H1 (cell line): ENCODE data around the gene UVRAG. TPM values are rescaled to one million over a fixed set of nuclear protein-coding genes. Genes with fewer than 3 reads are reported as not detected.

Source experiments
- CTCF ChIA-PET: fragments of 300-600 bp; sonication (Branson Sonifier 250); formaldehyde crosslinking; loops from one replicate; lab custom pipeline; 2021; ENCODE audit not compliant: partially characterized antibody; lab: Charles Lee
- POLR2A ChIA-PET: fragments of 300-600 bp; sonication (Branson Sonifier 250); formaldehyde crosslinking; loops from one replicate; lab custom pipeline; 2021; ENCODE audit warnings: inconsistent platforms; ENCODE audit not compliant: partially characterized antibody; lab: Charles Lee
- DNase-seq, 2 experiments: peaks; one replicate each; pipeline versions ENCODE4 v3.0.0 to v3.0.0-alpha.2; 2010 to 2022; ENCODE audit warnings: low spot score in 2 of 2, low read depth in 1 of 2, mixed read lengths in 1 of 2
- FAIRE-seq: peaks from 2 replicates; lab custom pipeline; 2011; peaks lifted over from hg19 to GRCh38; lab: Jason Lieb, UNC
- H2AFZ ChIP-seq: 2 replicates; pipeline ENCODE4 v1.8.1; 2012; ENCODE audit warnings: low read length, inconsistent platforms
- H2AK5ac ChIP-seq: 2 replicates; pipeline ENCODE4 v1.6.1; 2013; ENCODE audit warnings: low read depth, low read length
- H2BK120ac ChIP-seq: replicated peaks from 2 replicates; pipeline ENCODE3; 2013; ENCODE audit warnings: low read depth, low read length, inconsistent platforms
- H2BK12ac ChIP-seq: 2 replicates; pipeline ENCODE4 v1.6.1; 2013; ENCODE audit warnings: low read depth, low read length
- H2BK15ac ChIP-seq: 2 replicates; pipeline ENCODE4 v1.6.1; 2013; ENCODE audit warnings: low read length
- H2BK20ac ChIP-seq: 2 replicates; pipeline ENCODE4 v1.6.1; 2013; ENCODE audit warnings: low read length
- H2BK5ac ChIP-seq: 2 replicates; pipeline ENCODE4 v1.6.1; 2013; ENCODE audit warnings: low read depth, low read length
- H3K14ac ChIP-seq: 2 replicates; pipeline ENCODE4 v1.6.1; 2013; ENCODE audit warnings: inconsistent platforms; ENCODE audit not compliant: insufficient read length
- H3K18ac ChIP-seq: 2 replicates; pipeline ENCODE4 v1.6.1; 2013; ENCODE audit warnings: low read length; ENCODE audit errors: extremely low read depth
- H3K23ac ChIP-seq: 2 replicates; pipeline ENCODE4 v1.6.1; 2013; ENCODE audit warnings: inconsistent platforms; ENCODE audit not compliant: insufficient read length
- H3K23me2 ChIP-seq: 2 replicates; pipeline ENCODE4 v1.6.1; 2013; ENCODE audit warnings: low read depth, low read length
- H3K27ac ChIP-seq: 2 replicates; pipeline ENCODE4 v1.6.1; 2011; ENCODE audit warnings: low read depth, low read length, inconsistent platforms
- H3K27me3 ChIP-seq, 4 experiments: replicated peaks in 1 of 4; 1 replicate in 1 of 4; 2 replicates in 3 of 4; pipeline versions ENCODE4 v1.6.1 to v1.8.1; 2011 to 2013; ENCODE audit warnings: low read length in 3 of 4, mild to moderate bottlenecking in 3 of 4, inconsistent platforms in 2 of 4, mixed read lengths in 2 of 4, moderate library complexity in 1 of 4; ENCODE audit not compliant: control insufficient read depth in 3 of 4, insufficient read depth in 3 of 4; ENCODE audit errors: extremely low read depth in 1 of 4
- H3K36me3 ChIP-seq, 4 experiments: 2 replicates each; pipeline versions ENCODE4 v1.6.1 to v1.8.1; 2011 to 2013; ENCODE audit warnings: mild to moderate bottlenecking in 4 of 4, low read length in 3 of 4, moderate library complexity in 2 of 4, control low read depth in 1 of 4, inconsistent platforms in 1 of 4; ENCODE audit not compliant: insufficient read depth in 4 of 4, control insufficient read depth in 2 of 4
- H3K4ac ChIP-seq: replicated peaks from 2 replicates; pipeline ENCODE3; 2013; ENCODE audit warnings: low read length, low read depth, mixed read lengths, inconsistent platforms; ENCODE audit not compliant: insufficient read length
- H3K4me1 ChIP-seq, 4 experiments: replicated peaks in 1 of 4; 1 replicate in 1 of 4; 2 replicates in 3 of 4; pipeline versions ENCODE4 v1.6.1 to v1.8.1; 2011 to 2013; ENCODE audit warnings: low read length in 3 of 4, inconsistent platforms in 2 of 4, mixed read lengths in 1 of 4; ENCODE audit not compliant: insufficient read depth in 4 of 4, control insufficient read depth in 3 of 4
- H3K4me2 ChIP-seq, 2 experiments: 2 replicates each; pipeline versions ENCODE4 v1.6.1 to v1.8.1; 2011 to 2013; ENCODE audit warnings: low read depth in 2 of 2, low read length in 2 of 2, control low read depth in 1 of 2, inconsistent platforms in 1 of 2, mild to moderate bottlenecking in 1 of 2; ENCODE audit not compliant: insufficient read depth in 1 of 2
- H3K4me3 ChIP-seq, 4 experiments: fragments of 200-600, 300-600 bp in 1 of 4; sonication (generic), shearing (Covaris generic), sonication (Bioruptor Twin) in 1 of 4; 2 replicates each; pipeline versions ENCODE4 v1.5.1 to v1.8.1; 2011 to 2016; ENCODE audit warnings: low read length in 4 of 4, low read depth in 3 of 4, control low read depth in 2 of 4, inconsistent platforms in 2 of 4, mild to moderate bottlenecking in 2 of 4, mixed read lengths in 1 of 4, moderate library complexity in 1 of 4; ENCODE audit not compliant: insufficient read depth in 2 of 4; ENCODE audit errors: extremely low read depth in 1 of 4
- H3K56ac ChIP-seq: replicated peaks from 2 replicates; pipeline ENCODE3; 2013; ENCODE audit warnings: low read depth, mild to moderate bottlenecking, mixed read lengths, low read length, inconsistent platforms; ENCODE audit not compliant: insufficient read length
- H3K79me1 ChIP-seq: 2 replicates; pipeline ENCODE4 v1.6.1; 2013; ENCODE audit warnings: low read depth, low read length, control low read depth
- H3K79me2 ChIP-seq, 2 experiments: 2 replicates each; pipeline versions ENCODE4 v1.6.1 to v1.8.1; 2012 to 2013; ENCODE audit warnings: low read length in 2 of 2, mild to moderate bottlenecking in 2 of 2, inconsistent platforms in 1 of 2; ENCODE audit not compliant: insufficient read depth in 2 of 2, control insufficient read depth in 1 of 2
- H3K9ac ChIP-seq, 4 experiments: replicated peaks in 1 of 4; 1 replicate in 1 of 4; 2 replicates in 3 of 4; pipeline versions ENCODE4 v1.6.1 to v1.8.1; 2011 to 2013; ENCODE audit warnings: low read depth in 3 of 4, low read length in 3 of 4, control low read depth in 2 of 4, mild to moderate bottlenecking in 2 of 4, moderate library complexity in 2 of 4, inconsistent platforms in 1 of 4; ENCODE audit errors: extremely low read depth in 1 of 4
- H3K9me3 ChIP-seq, 2 experiments: 2 replicates each; pipeline versions ENCODE4 v1.6.1 to v1.8.1; 2012 to 2013; ENCODE audit warnings: mild to moderate bottlenecking in 2 of 2, moderate library complexity in 2 of 2, control low read depth in 1 of 2, inconsistent platforms in 1 of 2, low read depth in 1 of 2, low read length in 1 of 2, mixed read lengths in 1 of 2; ENCODE audit not compliant: insufficient read depth in 2 of 2
- H4K20me1 ChIP-seq, 2 experiments: replicated peaks in 1 of 2; 2 replicates each; pipeline versions ENCODE3 to v1.8.1; 2011 to 2013; ENCODE audit warnings: inconsistent platforms in 2 of 2, low read length in 2 of 2, mild to moderate bottlenecking in 1 of 2; ENCODE audit not compliant: insufficient read depth in 2 of 2, control insufficient read depth in 1 of 2
- H4K5ac ChIP-seq: 2 replicates; pipeline ENCODE4 v1.6.1; 2013; ENCODE audit warnings: low read length, low read depth, mixed read lengths, inconsistent platforms; ENCODE audit not compliant: insufficient read length
- H4K8ac ChIP-seq: 2 replicates; pipeline ENCODE4 v1.8.0; 2013; ENCODE audit warnings: mild to moderate bottlenecking, moderate library complexity, low read length, inconsistent platforms; ENCODE audit not compliant: insufficient read depth; ENCODE audit errors: extremely low read depth
- H4K91ac ChIP-seq: replicated peaks from 2 replicates; pipeline ENCODE3; 2013; ENCODE audit warnings: low read length, mixed read lengths, inconsistent platforms; ENCODE audit not compliant: insufficient read length
- CBX8 ChIP-seq: fragments of 300-800, 300-1000 bp; sonication (generic); IDR thresholded peaks from 2 replicates; pipeline ENCODE4 v1.7.1; 2016; ENCODE audit warnings: low read depth, low read length, borderline replicate concordance
- CEBPB ChIP-seq: IDR thresholded peaks from 2 replicates; pipeline ENCODE4 v1.6.1; 2012; ENCODE audit warnings: low read depth, low read length
- CHD2 ChIP-seq: IDR thresholded peaks from 2 replicates; pipeline ENCODE4 v1.6.1; 2012; ENCODE audit warnings: low read length, improper control_type of control experiment
- EGR1 ChIP-seq: IDR thresholded peaks from 2 replicates; pipeline ENCODE4 v1.6.1; 2011; ENCODE audit warnings: low read depth, low read length, borderline replicate concordance
- JUND ChIP-seq: IDR thresholded peaks from 2 replicates; pipeline ENCODE4 v1.6.1; 2011; ENCODE audit warnings: mild to moderate bottlenecking, improper control_type of control experiment, low read length
- POLR2AphosphoS5 ChIP-seq: IDR thresholded peaks from 2 replicates; pipeline ENCODE4 v1.6.1; 2011; ENCODE audit warnings: low read depth, low read length
- POU5F1 ChIP-seq: IDR thresholded peaks from 2 replicates; pipeline ENCODE4 v1.6.1; 2011; ENCODE audit warnings: low read depth, mild to moderate bottlenecking, low read length, moderate library complexity
- SIRT6 ChIP-seq: IDR thresholded peaks from one replicate; pipeline ENCODE4 v1.7.1; 2012; ENCODE audit warnings: low read length, inconsistent platforms
- SIX5 ChIP-seq: IDR thresholded peaks from 2 replicates; pipeline ENCODE4 v1.6.1; 2011; ENCODE audit warnings: mild to moderate bottlenecking, low read depth, low read length
- TAF1 ChIP-seq: IDR thresholded peaks from 2 replicates; pipeline ENCODE4 v1.6.1; 2011; ENCODE audit warnings: mild to moderate bottlenecking, low read depth, low read length
- WGBS, 2 experiments: shearing (Covaris generic) in 1 of 2; methylation state at CpG; one replicate each; pipeline versions ENCODE4 v1.1.6 to v1.1.7; 2013 to 2015; ENCODE audit warnings: low lambda C conversion rate in 2 of 2, mixed read lengths in 2 of 2, inconsistent platforms in 1 of 2, low coverage in 1 of 2, missing lambda C conversion rate in 1 of 2; ENCODE audit not compliant: insufficient replicate concordance in 2 of 2, insufficient coverage in 1 of 2, insufficient read length in 1 of 2; ENCODE audit errors: extremely low coverage in 1 of 2, missing lambda C conversion rate in 1 of 2; 5-methylcytosine and 5-hydroxymethylcytosine counted together
- polyA plus RNA-seq, 7 experiments: library from polyadenylated mRNA; depleted of rRNA in 3 of 7; stranded (reverse) in 5 of 7; unstranded in 2 of 7; fragments of >200 nt in 5 of 7; fragments of 200-250 nt in 2 of 7; gene quantifications; 1 replicate in 5 of 7; 2 replicates in 1 of 7; 4 replicates in 1 of 7; pipeline versions ENCODE4 v1.2.1 to v1.2.3, GENCODE V29; 2011 to 2013; ENCODE audit warnings: missing spikeins in 2 of 7, mixed read lengths in 2 of 7
- total RNA-seq: library from RNA; stranded (reverse); fragmentation: NEBNext Ultra II Directional; extraction: Animal tissue kit (Norgen Biotek cat#: 25700); gene quantifications from 2 replicates; pipeline ENCODE4 v1.2.1, GENCODE V29; 2021
- TF ChIP-seq, protein P1 (sequence below): IDR thresholded peaks from 2 replicates; pipeline ENCODE4 v1.6.1; 2012; ENCODE audit warnings: low read length, inconsistent platforms

UVRAG gene
- total and polyA plus RNA-seq, 2 of the 8 experiments (the other 6 are each of a cell fraction or from before 2014, with no cell fraction given) = 5.5 to 14.7 TPM

DNA sequence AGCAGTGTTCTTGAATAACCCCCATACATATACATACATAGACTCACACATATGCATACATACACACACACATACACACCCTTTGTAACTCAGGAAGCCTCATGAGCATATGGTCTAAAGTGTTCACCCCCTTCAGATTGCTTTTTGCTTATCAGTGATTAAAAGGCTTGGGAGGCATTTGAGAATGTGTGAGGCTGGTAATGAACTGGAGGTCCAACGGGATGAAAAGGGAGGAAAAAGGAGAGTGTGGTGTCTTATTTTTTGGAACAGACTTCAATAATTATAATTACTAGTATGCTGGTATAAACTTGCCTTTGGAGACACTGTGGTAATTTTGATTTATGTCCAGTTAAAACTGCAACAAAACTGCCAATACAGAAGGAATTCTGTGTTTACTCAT, 124.5 kb downstream of the UVRAG start:
- Histone ChIP-seq H2BK5ac (no peak overlapping the region), H3K4me2 (no peak overlapping the region), H3K36me3 (no peaks in the 10 kb centered on the region; a peak in 1 of 8 replicates), H4K91ac (no peak overlapping the region), H3K9me3 (no peaks in the 10 kb centered on the region), H2BK20ac (no peak overlapping the region), H3K23ac (no peak overlapping the region), H4K5ac (no peak overlapping the region), H4K20me1 (peaks cover 0 to 1% of the 10 kb centered on the region in 2 experiments), H3K79me1 (no peaks in the 10 kb centered on the region; the same call in 1 of the 2 replicates), H3K79me2 (no peaks in the 10 kb centered on the region), H3K4ac (no peak overlapping the region), H3K18ac (no peak overlapping the region), H2AFZ (no peak overlapping the region), H4K8ac (no peak overlapping the region), H2BK15ac (no peak overlapping the region), H3K56ac (no peak overlapping the region), H3K23me2 (no peaks in the 10 kb centered on the region), H3K27ac (no peak overlapping the region), H3K27me3 (no peaks in the 10 kb centered on the region), H3K14ac (no peak overlapping the region), H2BK120ac (no peak overlapping the region), H3K9ac (no peak overlapping the region), H2BK12ac (no peak overlapping the region), H2AK5ac (no peak overlapping the region), H3K4me1 (no peaks in the 10 kb centered on the region), H3K4me3 (no peak overlapping the region)
- FAIRE-seq (no peak), DNase-seq (no peak)
- WGBS, 2 experiments = 78% methylated on average over 1 of the region's 1 CpG; no CpG with 5 or more reads in 1 of the 2 experiments
- ChIA-PET POLR2A (no interaction called here), CTCF (no interaction called here)
- no peak for TF ChIP-seq TAF1
- no peak for TF ChIP-seq CHD2
- no peak for TF ChIP-seq CEBPB
- TF ChIP-seq, protein P1, sequence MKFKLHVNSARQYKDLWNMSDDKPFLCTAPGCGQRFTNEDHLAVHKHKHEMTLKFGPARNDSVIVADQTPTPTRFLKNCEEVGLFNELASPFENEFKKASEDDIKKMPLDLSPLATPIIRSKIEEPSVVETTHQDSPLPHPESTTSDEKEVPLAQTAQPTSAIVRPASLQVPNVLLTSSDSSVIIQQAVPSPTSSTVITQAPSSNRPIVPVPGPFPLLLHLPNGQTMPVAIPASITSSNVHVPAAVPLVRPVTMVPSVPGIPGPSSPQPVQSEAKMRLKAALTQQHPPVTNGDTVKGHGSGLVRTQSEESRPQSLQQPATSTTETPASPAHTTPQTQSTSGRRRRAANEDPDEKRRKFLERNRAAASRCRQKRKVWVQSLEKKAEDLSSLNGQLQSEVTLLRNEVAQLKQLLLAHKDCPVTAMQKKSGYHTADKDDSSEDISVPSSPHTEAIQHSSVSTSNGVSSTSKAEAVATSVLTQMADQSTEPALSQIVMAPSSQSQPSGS = no peak
- no peak for TF ChIP-seq POU5F1
- no peak for TF ChIP-seq EGR1
- no peak for TF ChIP-seq POLR2AphosphoS5
- TF ChIP-seq SIRT6 = no peak
- TF ChIP-seq CBX8 = no peak
- no peak for TF ChIP-seq SIX5
- TF ChIP-seq JUND = no peak
